Panc1 (cell line): ENCODE data around the gene RSRP1. TPM values are rescaled to one million over a fixed set of nuclear protein-coding genes. Genes with fewer than 3 reads are reported as not detected.
"Not testable (repeated sequence)": the region's sequence is repeated elsewhere in the genome, so short reads cannot be mapped to it uniquely, and the experiment has no call there.

Experiments used
- ATAC-seq: fragments of 200-7000 bp; cut with Tn5 transposase; 2 replicates; pipeline ENCODE4 v1.9.1; 2020; ENCODE audit warnings: mild to moderate bottlenecking, moderate library complexity
- BruUV-seq: library from RNA; stranded (reverse); fragments of 400-500 nt; replicated peaks from 2 replicates; lab custom pipeline; 2021; lab: Mats Ljungman, UMichigan
- CTCF ChIA-PET: fragments of 300-600 bp; sonication (Branson Sonifier 250); formaldehyde crosslinking; loops from one replicate; lab custom pipeline; 2022; ENCODE audit warnings: antibody characterized with exemption; lab: Charles Lee
- POLR2A ChIA-PET: fragments of 300-600 bp; sonication (Branson Sonifier 250); formaldehyde crosslinking; loops from one replicate; lab custom pipeline; 2022; ENCODE audit warnings: antibody characterized with exemption; lab: Charles Lee
- DNase-seq: peaks from one replicate; pipeline ENCODE4 v3.0.0-alpha.2; 2010; ENCODE audit warnings: low read depth, low spot score
- H3K27ac ChIP-seq: 2 replicates; pipeline ENCODE4 v1.5.1; 2011; ENCODE audit warnings: mild to moderate bottlenecking, low read length, inconsistent platforms
- H3K27me3 ChIP-seq: fragments of 200-500 bp; sonication (Bioruptor generic); 2 replicates; pipeline ENCODE4 v1.6.0; 2014; ENCODE audit warnings: low read length, inconsistent platforms; ENCODE audit not compliant: control insufficient read depth, insufficient read depth
- H3K36me3 ChIP-seq: fragments of 200-500 bp; sonication (Bioruptor generic); 2 replicates; pipeline ENCODE4 v1.5.1; 2014; ENCODE audit warnings: inconsistent platforms, mild to moderate bottlenecking, low read length, moderate library complexity; ENCODE audit not compliant: control insufficient read depth, insufficient read depth
- H3K4me1 ChIP-seq: 2 replicates; pipeline ENCODE4 v1.5.1; 2011; ENCODE audit warnings: inconsistent platforms, mild to moderate bottlenecking, low read length, moderate library complexity; ENCODE audit not compliant: control insufficient read depth, insufficient read depth
- H3K4me3 ChIP-seq, 2 experiments: 2 replicates each; pipeline ENCODE4 v1.5.1; 2011 to 2012; ENCODE audit warnings: low read depth in 2 of 2, low read length in 2 of 2, mild to moderate bottlenecking in 2 of 2, inconsistent platforms in 1 of 2, moderate library complexity in 1 of 2
- H3K9me3 ChIP-seq: fragments of 200-500 bp; sonication (Bioruptor generic); 2 replicates; pipeline ENCODE4 v1.5.1; 2014; ENCODE audit warnings: low read depth, mild to moderate bottlenecking, inconsistent platforms, low read length, moderate library complexity; ENCODE audit not compliant: control insufficient read depth, insufficient read depth
- POLR2AphosphoS5 ChIP-seq: IDR thresholded peaks from 2 replicates; pipeline ENCODE4 v1.6.1; 2012; ENCODE audit warnings: mild to moderate bottlenecking, low read depth, low read length, moderate library complexity
- SIN3A ChIP-seq: IDR thresholded peaks from 2 replicates; pipeline ENCODE4 v1.6.1; 2012; ENCODE audit warnings: low read depth, mild to moderate bottlenecking, low read length, moderate library complexity, borderline replicate concordance; ENCODE audit not compliant: insufficient read depth
- TCF7L2 ChIP-seq: IDR thresholded peaks from 2 replicates; pipeline ENCODE4 v1.6.1; 2011; ENCODE audit warnings: mild to moderate bottlenecking, low read depth, low read length, inconsistent platforms
- in situ Hi-C: cut with HindIII; loops from 2 replicates; pipeline ENCODE4 v1.10.0; 2016; ENCODE audit warnings: low sequenced_read_pairs, low pct_unique_long_range_greater_than_20kb
- intact Hi-C: fragments of 100-400 bp; cut with micrococcal nuclease; formaldehyde crosslinking; loops from one replicate; pipeline ENCODE4 v1.10.0; 2022; ENCODE audit not compliant: unreplicated experiment
- total RNA-seq: library from RNA; stranded (reverse); gene quantifications from one replicate; pipeline ENCODE4 v1.2.1, GENCODE V29; 2021; ENCODE audit not compliant: unreplicated experiment
- TF ChIP-seq, protein P1 (sequence below): fragments of 450-650 bp; IDR thresholded peaks from 2 replicates; pipeline ENCODE4 v1.5.1; 2017; ENCODE audit warnings: mild to moderate bottlenecking
- TF ChIP-seq, protein P2 (sequence below), 2 experiments: IDR thresholded peaks; 2 replicates each; pipeline ENCODE4 v1.6.1; 2011 to 2012; ENCODE audit warnings: low read depth in 2 of 2, control low read depth in 1 of 2, low read length in 1 of 2, mild to moderate bottlenecking in 1 of 2, moderate library complexity in 1 of 2; ENCODE audit not compliant: insufficient read depth in 1 of 2

Gene RSRP1
- total RNA-seq, 1 experiment from 2014 or later: 104 TPM

DNA sequence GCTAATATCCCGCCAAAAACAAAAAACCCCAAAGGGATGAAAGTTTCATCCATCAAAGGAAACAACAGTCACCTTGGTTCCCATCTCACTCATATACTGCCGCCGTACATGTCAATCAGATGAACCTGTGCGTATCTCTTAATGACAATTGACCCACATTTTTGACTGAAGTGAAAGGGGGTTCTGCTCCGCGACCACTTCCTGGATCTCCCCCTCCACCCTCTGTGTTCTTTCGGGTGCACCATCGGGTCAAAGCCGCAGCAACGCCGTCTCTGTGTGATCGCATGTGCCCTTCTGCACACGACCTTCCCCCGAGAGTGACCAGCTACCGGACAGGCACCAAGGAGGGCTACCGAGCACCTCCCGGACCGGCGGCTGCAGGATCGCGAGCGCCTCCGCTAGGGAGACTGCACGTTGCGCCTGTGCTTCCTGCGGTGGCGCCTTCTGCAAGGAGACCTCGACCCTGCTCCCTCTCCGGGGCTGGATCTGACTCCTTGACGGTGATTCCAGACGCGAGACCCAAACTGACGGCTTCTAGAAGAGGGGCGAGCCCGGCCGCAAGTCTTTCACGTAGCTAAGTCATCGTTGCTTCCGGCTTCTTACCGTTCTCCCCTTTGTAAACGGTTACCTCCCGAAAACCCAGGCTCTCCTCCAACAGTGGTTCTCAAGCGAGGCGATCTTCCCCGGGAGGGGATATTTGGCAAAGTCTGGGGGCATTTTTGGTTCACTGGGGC is 19.5 kb upstream of the RSRP1 start:
- POLR2A ChIA-PET, H3K9me3 ChIP-seq, H3K4me1 ChIP-seq, H3K36me3 ChIP-seq, CTCF ChIA-PET, in situ Hi-C loops, BruUV-seq, DNase-seq, H3K27me3 ChIP-seq, intact Hi-C loops: not testable (repeated sequence)
- H3K27ac ChIP-seq: peak overlapping the region; percentile 18; the same call in 1 of the 2 replicates
- peak; percentile 86 for ATAC-seq
- peak overlapping the region; percentile 48 to 64 for H3K4me3 ChIP-seq
- TF ChIP-seq, protein P1, sequence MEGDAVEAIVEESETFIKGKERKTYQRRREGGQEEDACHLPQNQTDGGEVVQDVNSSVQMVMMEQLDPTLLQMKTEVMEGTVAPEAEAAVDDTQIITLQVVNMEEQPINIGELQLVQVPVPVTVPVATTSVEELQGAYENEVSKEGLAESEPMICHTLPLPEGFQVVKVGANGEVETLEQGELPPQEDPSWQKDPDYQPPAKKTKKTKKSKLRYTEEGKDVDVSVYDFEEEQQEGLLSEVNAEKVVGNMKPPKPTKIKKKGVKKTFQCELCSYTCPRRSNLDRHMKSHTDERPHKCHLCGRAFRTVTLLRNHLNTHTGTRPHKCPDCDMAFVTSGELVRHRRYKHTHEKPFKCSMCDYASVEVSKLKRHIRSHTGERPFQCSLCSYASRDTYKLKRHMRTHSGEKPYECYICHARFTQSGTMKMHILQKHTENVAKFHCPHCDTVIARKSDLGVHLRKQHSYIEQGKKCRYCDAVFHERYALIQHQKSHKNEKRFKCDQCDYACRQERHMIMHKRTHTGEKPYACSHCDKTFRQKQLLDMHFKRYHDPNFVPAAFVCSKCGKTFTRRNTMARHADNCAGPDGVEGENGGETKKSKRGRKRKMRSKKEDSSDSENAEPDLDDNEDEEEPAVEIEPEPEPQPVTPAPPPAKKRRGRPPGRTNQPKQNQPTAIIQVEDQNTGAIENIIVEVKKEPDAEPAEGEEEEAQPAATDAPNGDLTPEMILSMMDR: peak; percentile 51; the same call in 1 of the 2 replicates

- POLR2A ChIA-PET, H3K27me3 ChIP-seq, H3K9me3 ChIP-seq, in situ Hi-C loops, H3K4me1 ChIP-seq, BruUV-seq, intact Hi-C loops, DNase-seq, H3K27ac ChIP-seq, H3K4me3 ChIP-seq, CTCF ChIA-PET, H3K36me3 ChIP-seq: not testable (repeated sequence)
- ATAC-seq: peak; percentile 65; the same call in 1 of the 2 replicates
These were observed 13.1 kb upstream of the RSRP1 start for GRCh38 chr1:25260336-25260735.

DNA sequence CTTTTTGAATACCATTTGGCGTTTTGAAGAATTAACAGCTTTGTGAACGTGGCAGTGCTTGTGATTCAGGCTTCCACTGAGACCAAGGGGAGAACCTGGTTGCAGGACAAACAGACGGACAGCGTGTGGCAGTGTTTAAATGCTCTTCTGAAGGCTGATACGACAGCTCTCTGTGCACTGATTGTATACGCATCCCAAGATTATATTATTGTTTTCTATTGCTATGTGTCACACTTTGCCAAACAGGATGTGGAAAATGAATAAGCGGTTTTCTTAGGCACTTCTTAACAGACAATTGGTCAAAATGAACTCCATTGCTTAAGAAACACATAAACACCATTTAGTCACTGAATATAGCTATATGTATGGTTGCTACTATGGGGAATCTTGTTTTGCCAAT is 12.6 kb upstream of the RSRP1 start:
- H3K36me3 ChIP-seq, intact Hi-C loops, H3K27ac ChIP-seq, H3K4me3 ChIP-seq, in situ Hi-C loops, H3K9me3 ChIP-seq, BruUV-seq, CTCF ChIA-PET, POLR2A ChIA-PET, H3K4me1 ChIP-seq, H3K27me3 ChIP-seq: not testable (repeated sequence)
- ATAC-seq (peak; percentile 94), DNase-seq (peak; percentile 63)

- in situ Hi-C loops (no loop called here), intact Hi-C loops (no loop called here)
- no peak for ATAC-seq
- TF ChIP-seq TCF7L2 (no peak), POLR2AphosphoS5 (no peak), SIN3A (no peak)
- TF ChIP-seq, protein P2, sequence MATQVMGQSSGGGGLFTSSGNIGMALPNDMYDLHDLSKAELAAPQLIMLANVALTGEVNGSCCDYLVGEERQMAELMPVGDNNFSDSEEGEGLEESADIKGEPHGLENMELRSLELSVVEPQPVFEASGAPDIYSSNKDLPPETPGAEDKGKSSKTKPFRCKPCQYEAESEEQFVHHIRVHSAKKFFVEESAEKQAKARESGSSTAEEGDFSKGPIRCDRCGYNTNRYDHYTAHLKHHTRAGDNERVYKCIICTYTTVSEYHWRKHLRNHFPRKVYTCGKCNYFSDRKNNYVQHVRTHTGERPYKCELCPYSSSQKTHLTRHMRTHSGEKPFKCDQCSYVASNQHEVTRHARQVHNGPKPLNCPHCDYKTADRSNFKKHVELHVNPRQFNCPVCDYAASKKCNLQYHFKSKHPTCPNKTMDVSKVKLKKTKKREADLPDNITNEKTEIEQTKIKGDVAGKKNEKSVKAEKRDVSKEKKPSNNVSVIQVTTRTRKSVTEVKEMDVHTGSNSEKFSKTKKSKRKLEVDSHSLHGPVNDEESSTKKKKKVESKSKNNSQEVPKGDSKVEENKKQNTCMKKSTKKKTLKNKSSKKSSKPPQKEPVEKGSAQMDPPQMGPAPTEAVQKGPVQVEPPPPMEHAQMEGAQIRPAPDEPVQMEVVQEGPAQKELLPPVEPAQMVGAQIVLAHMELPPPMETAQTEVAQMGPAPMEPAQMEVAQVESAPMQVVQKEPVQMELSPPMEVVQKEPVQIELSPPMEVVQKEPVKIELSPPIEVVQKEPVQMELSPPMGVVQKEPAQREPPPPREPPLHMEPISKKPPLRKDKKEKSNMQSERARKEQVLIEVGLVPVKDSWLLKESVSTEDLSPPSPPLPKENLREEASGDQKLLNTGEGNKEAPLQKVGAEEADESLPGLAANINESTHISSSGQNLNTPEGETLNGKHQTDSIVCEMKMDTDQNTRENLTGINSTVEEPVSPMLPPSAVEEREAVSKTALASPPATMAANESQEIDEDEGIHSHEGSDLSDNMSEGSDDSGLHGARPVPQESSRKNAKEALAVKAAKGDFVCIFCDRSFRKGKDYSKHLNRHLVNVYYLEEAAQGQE (IDR thresholded peaks at IDR 0.05; ENCODE audit: insufficient read depth in 1 of 2, low read depth in 2 of 2, low read length in 1 of 2): no peak
- TF ChIP-seq, protein P1: no peak
- no peaks in the 10 kb centered on the region for H3K9me3 ChIP-seq
- H3K36me3 ChIP-seq: no peaks in the 10 kb centered on the region
- CTCF ChIA-PET: no interaction called here
- no TSS peak for BruUV-seq
- no peak for DNase-seq
- no peak overlapping the region for H3K4me3 ChIP-seq
- no peaks in the 10 kb centered on the region for H3K27me3 ChIP-seq
- POLR2A ChIA-PET: no interaction called here
- H3K27ac ChIP-seq: no peak overlapping the region
- H3K4me1 ChIP-seq: peaks cover 5% of the 10 kb centered on the region; the same call in 1 of the 2 replicates
These were observed 9.9 kb upstream of the RSRP1 start for GRCh38 chr1:25257196-25257595.
